Ovary (tissue), 3 donors: ENCODE data around the gene ONECUT3.

ENCODE experiments used
- EP300 ChIP-seq: sonication (generic); formaldehyde crosslinking; IDR thresholded peaks from one replicate; pipeline ENCODE4 v1.6.1; 2017; ENCODE audit warnings: antibody characterized with exemption
- POLR2A ChIP-seq: fragments of 450-650 bp; IDR thresholded peaks from one replicate; pipeline ENCODE4 v1.6.1; 2017; ENCODE audit warnings: antibody characterized with exemption, mild to moderate bottlenecking, moderate library complexity
- TF ChIP-seq, protein P1 (sequence below), 3 donors: fragments of 450-650 bp in 2 of 3; fragments of 200-600 bp in 1 of 3; IDR thresholded peaks; one replicate each; pipeline versions ENCODE4 v1.5.1 to v1.8.0; 2016 to 2022; ENCODE audit warnings: antibody characterized with exemption in 3 of 3, mild to moderate bottlenecking in 1 of 3
- donor health status: DM: no; HTN: no; CAD: no.

DNA sequence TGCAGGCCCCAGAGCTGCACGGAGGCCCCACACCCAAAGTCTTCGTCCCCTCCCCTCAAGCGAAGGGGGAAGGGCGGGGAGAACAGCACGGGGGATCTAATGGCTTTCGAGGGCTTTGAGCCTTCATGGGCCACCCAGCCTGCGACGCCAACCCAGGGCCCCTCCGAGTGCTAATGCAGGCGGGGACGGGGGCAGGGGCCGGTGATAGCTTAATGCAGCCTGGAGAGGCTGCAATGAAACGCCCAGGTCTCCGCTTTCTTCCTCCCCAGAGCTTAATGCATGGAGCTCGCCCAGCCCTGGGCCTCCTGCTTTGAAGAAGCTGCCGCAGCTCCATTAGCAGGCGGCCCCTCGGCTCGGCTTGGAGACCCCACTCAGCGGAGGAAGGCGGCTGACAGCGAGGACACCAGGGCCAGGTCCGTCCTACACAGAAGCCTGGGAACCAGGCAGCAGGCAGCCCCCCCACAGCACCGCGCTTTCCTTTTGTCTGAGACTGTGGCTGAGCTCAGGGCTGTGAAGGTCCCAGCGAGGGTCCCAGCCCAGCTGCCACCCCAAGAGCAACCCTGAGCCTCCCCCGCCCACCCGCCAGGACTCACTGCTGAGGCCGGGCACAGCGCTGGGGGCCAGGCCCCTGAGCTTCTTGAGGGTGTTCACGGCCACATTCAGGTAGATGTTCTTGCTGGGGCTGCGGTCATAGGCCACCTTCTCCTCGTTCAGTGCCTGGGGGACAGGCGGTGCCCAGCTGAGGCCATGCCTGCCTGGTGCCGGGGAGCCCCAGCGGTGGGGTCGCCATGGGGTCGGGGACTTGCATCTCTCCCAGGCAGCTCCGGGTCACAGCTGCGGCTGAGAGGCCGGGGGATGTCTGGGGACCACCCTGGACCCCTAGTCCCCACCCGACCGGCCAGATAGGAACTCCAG, 66.3 kb downstream of the ONECUT3 start:
- TF ChIP-seq, protein P1, sequence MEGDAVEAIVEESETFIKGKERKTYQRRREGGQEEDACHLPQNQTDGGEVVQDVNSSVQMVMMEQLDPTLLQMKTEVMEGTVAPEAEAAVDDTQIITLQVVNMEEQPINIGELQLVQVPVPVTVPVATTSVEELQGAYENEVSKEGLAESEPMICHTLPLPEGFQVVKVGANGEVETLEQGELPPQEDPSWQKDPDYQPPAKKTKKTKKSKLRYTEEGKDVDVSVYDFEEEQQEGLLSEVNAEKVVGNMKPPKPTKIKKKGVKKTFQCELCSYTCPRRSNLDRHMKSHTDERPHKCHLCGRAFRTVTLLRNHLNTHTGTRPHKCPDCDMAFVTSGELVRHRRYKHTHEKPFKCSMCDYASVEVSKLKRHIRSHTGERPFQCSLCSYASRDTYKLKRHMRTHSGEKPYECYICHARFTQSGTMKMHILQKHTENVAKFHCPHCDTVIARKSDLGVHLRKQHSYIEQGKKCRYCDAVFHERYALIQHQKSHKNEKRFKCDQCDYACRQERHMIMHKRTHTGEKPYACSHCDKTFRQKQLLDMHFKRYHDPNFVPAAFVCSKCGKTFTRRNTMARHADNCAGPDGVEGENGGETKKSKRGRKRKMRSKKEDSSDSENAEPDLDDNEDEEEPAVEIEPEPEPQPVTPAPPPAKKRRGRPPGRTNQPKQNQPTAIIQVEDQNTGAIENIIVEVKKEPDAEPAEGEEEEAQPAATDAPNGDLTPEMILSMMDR (IDR thresholded peaks at IDR 0.05), result no peak
- TF ChIP-seq POLR2A, result no peak
- no peak for TF ChIP-seq EP300
